ENCODE data around the gene BMPR2. TPM values are rescaled to one million over a fixed set of nuclear protein-coding genes. Genes with fewer than 3 reads are reported as not detected.

BMPR2 gene
- total RNA-seq, 1 experiment from 2014 or later: 12.8 TPM

- DNase-seq (ENCODE audit: low read depth, low spot score): no peak
- Histone ChIP-seq H3K9me2 (ENCODE audit: insufficient read depth) (no peaks in the 10 kb centered on the region), H2AFZ (ENCODE audit: low read depth, low read length, poor library complexity, severe bottlenecking) (no peak overlapping the region), H3K36me3 (ENCODE audit: control insufficient read depth in 1 of 2, insufficient read depth in 2 of 2, low read length in 2 of 2) (no peaks in the 10 kb centered on the region), H3K27ac (ENCODE audit: low read depth, low read length) (no peak overlapping the region), H3K4me3 (replicated peaks in 1 of 2; ENCODE audit: low read depth in 1 of 2, low read length in 2 of 2) (no peak overlapping the region), H4K20me1 (ENCODE audit: insufficient read depth) (no peaks in the 10 kb centered on the region), H3K79me2 (ENCODE audit: insufficient read depth, low read length) (no peaks in the 10 kb centered on the region), H3K27me3 (ENCODE audit: insufficient read depth, low read length) (no peaks in the 10 kb centered on the region), H3K4me2 (ENCODE audit: low read length) (no peak overlapping the region), H3K9me3 (ENCODE audit: control insufficient read depth in 1 of 2, insufficient read depth in 1 of 2, low read depth in 1 of 2, low read length in 2 of 2) (no peaks in the 10 kb centered on the region; a peak in 1 of 4 replicates), H3K9ac (ENCODE audit: low read length) (no peak overlapping the region), H3K4me1 (ENCODE audit: control insufficient read depth in 1 of 2, insufficient read depth in 2 of 2, low read length in 2 of 2) (peaks cover 6 to 10% of the 10 kb centered on the region in 2 experiments; a peak in 3 of 4 replicates)
- no peak for ATAC-seq
- intact Hi-C loops (cut with micrococcal nuclease): no loop called here
- ChIA-PET CTCF (no interaction called here), RAD21 (ENCODE audit: low non-redundant PET in 1 of 2, low total read pairs in 2 of 2, uncharacterized antibody in 2 of 2, unreplicated experiment in 2 of 2) (no interaction called here), POLR2A (no interaction called here)
- BruUV-seq (replicated peaks): no TSS peak
- TF ChIP-seq POLR2AphosphoS5 (IDR thresholded peaks at IDR 0.05; ENCODE audit: low read depth, low read length): no peak
- no peak for TF ChIP-seq REST (IDR thresholded peaks at IDR 0.05; ENCODE audit: low read depth)
- no peak for TF ChIP-seq CTCF (IDR thresholded peaks at IDR 0.05 in 2 of 3, conservative IDR thresholded peaks at IDR 0.05 in 1 of 3; ENCODE audit: borderline replicate concordance in 1 of 3, insufficient read depth in 1 of 3, low read depth in 2 of 3, low read length in 2 of 3)
- TF ChIP-seq CEBPB (IDR thresholded peaks at IDR 0.05; ENCODE audit: low read depth): no peak
- TF ChIP-seq EZH2phosphoT487 (IDR thresholded peaks at IDR 0.05; ENCODE audit: borderline replicate concordance): no peak
- TF ChIP-seq ATF3 (IDR thresholded peaks at IDR 0.05): no peak
- no peak for TF ChIP-seq ZFX (IDR thresholded peaks at IDR 0.05)
- TF ChIP-seq YY1 (IDR thresholded peaks at IDR 0.05; ENCODE audit: extremely low read depth, insufficient replicate concordance, low read depth, low read length): no peak
- TF ChIP-seq JUND (IDR thresholded peaks at IDR 0.05): no peak
- no peak for TF ChIP-seq TCF7L2 (IDR thresholded peaks at IDR 0.05; ENCODE audit: borderline replicate concordance, extremely low read depth, insufficient read depth, insufficient read length)
Observed at GRCh38 chr2:202429164-202429980, 53.2 kb downstream of the BMPR2 start.

All from HCT116 (cell line).